GM12878 (cell line): ENCODE results near the gene ACACA. TPM values are rescaled to one million over a fixed set of nuclear protein-coding genes. Genes with fewer than 3 reads are reported as not detected.

ENCODE experiments used
- ATAC-seq: fragments of 200-7000 bp; cut with Tn5 transposase; 3 replicates; pipeline ENCODE4 v1.9.1; 2020; ENCODE audit warnings: mild to moderate bottlenecking, moderate library complexity
- BruUV-seq: library from RNA; stranded (reverse); fragments of 400-500 nt; replicated peaks from 2 replicates; lab custom pipeline; 2021; lab: Mats Ljungman, UMichigan
- CTCF ChIA-PET: fragments of 300-600 bp; sonication (Branson Sonifier 250); formaldehyde crosslinking; extraction: SDS; loops from one replicate; lab custom pipeline; 2021; ENCODE audit warnings: inconsistent platforms; lab: Yijun Ruan, JAX
- POLR2A ChIA-PET: fragments of 350-600 bp; formaldehyde crosslinking; extraction: SDS; loops from one replicate; lab custom pipeline; 2021; ENCODE audit warnings: inconsistent platforms; lab: Charles Lee
- RAD21 ChIA-PET: fragments of 300-600 bp; sonication (Branson Sonifier 250); formaldehyde crosslinking; loops from one replicate; lab custom pipeline; 2023; ENCODE audit warnings: antibody characterized with exemption; ENCODE audit not compliant: unreplicated experiment; lab: Charles Lee
- SMC1A ChIA-PET: fragments of 300-600 bp; sonication (Branson Sonifier 250); formaldehyde crosslinking; loops from one replicate; lab custom pipeline; 2023; ENCODE audit not compliant: unreplicated experiment, uncharacterized antibody; lab: Charles Lee
- DNase-seq: peaks from one replicate; pipeline ENCODE4 v3.0.0-alpha.2; 2011; ENCODE audit warnings: low read depth, low spot score
- FAIRE-seq: peaks from 3 replicates; lab custom pipeline; 2011; peaks lifted over from hg19 to GRCh38; lab: Jason Lieb, UNC
- H2AFZ ChIP-seq: 2 replicates; pipeline ENCODE4 v1.6.0; 2011; ENCODE audit warnings: low read depth, low read length, control low read depth; ENCODE audit not compliant: control insufficient read depth
- H3K27ac ChIP-seq: 2 replicates; pipeline ENCODE4 v1.5.1; 2011; ENCODE audit warnings: control low read depth; ENCODE audit not compliant: control insufficient read depth, insufficient read depth
- H3K27me3 ChIP-seq, 2 experiments: replicated peaks in 1 of 2; 2 replicates each; pipeline versions ENCODE4 v1.6.0 to v1.6.1; 2011; ENCODE audit warnings: low read length in 1 of 2; ENCODE audit not compliant: control insufficient read depth in 2 of 2, insufficient read depth in 2 of 2
- H3K36me3 ChIP-seq, 2 experiments: 2 replicates each; pipeline ENCODE4 v1.5.1; 2011; ENCODE audit warnings: low read length in 1 of 2; ENCODE audit not compliant: control insufficient read depth in 2 of 2, insufficient read depth in 2 of 2
- H3K4me1 ChIP-seq: 2 replicates; pipeline ENCODE4 v1.6.1; 2011; ENCODE audit warnings: mild to moderate bottlenecking, low read length, moderate library complexity, mixed read lengths; ENCODE audit not compliant: control insufficient read depth, insufficient read depth
- H3K4me2 ChIP-seq: 2 replicates; pipeline ENCODE4 v1.6.0; 2011; ENCODE audit warnings: control low read depth; ENCODE audit not compliant: control insufficient read depth, insufficient read depth
- H3K4me3 ChIP-seq: fragments of 200-600 bp; sonication (generic); 2 replicates; pipeline ENCODE4 v1.5.1; 2016
- H3K79me2 ChIP-seq: 2 replicates; pipeline ENCODE4 v1.6.0; 2011; ENCODE audit warnings: low read length; ENCODE audit not compliant: control insufficient read depth, insufficient read depth
- H3K9ac ChIP-seq: 2 replicates; pipeline ENCODE4 v1.8.0; 2011; ENCODE audit warnings: low read length, control low read depth, mixed read lengths; ENCODE audit not compliant: control insufficient read depth, insufficient read depth
- H3K9me3 ChIP-seq: replicated peaks from 3 replicates; pipeline ENCODE4 v1.5.1; 2011; ENCODE audit warnings: mild to moderate bottlenecking, low read length; ENCODE audit not compliant: control insufficient read depth, insufficient read depth
- H4K20me1 ChIP-seq: 2 replicates; pipeline ENCODE4 v1.6.0; 2011; ENCODE audit not compliant: control insufficient read depth, insufficient read depth
- ASH2L ChIP-seq: fragments of 300-600, 200-600 bp; sonication (generic); IDR thresholded peaks from 2 replicates; pipeline ENCODE4 v1.6.1; 2017; ENCODE audit warnings: low read depth, mild to moderate bottlenecking, borderline replicate concordance
- ETV6 ChIP-seq, 2 experiments: fragments of 450-650 bp in 1 of 2; IDR thresholded peaks in 1 of 2; conservative IDR thresholded peaks in 1 of 2; 2 replicates each; pipeline ENCODE4 v1.6.1; 2014; ENCODE audit warnings: antibody characterized with exemption in 1 of 2, borderline replicate concordance in 1 of 2, low read depth in 1 of 2, mild to moderate bottlenecking in 1 of 2, moderate library complexity in 1 of 2
- FOS ChIP-seq: IDR thresholded peaks from 3 replicates; pipeline ENCODE4 v1.6.1; 2011; ENCODE audit warnings: borderline replicate concordance; ENCODE audit not compliant: insufficient read length; ENCODE audit errors: extremely low read depth
- IKZF1 ChIP-seq: fragments of 450-650 bp; conservative IDR thresholded peaks from 2 replicates; pipeline ENCODE4 v1.6.1; 2017; ENCODE audit warnings: antibody characterized with exemption, mild to moderate bottlenecking
- ZNF217 ChIP-seq: fragments of 450-650 bp; IDR thresholded peaks from 2 replicates; pipeline ENCODE4 v1.6.1; 2017; ENCODE audit warnings: antibody characterized with exemption, mild to moderate bottlenecking
- ZNF622 ChIP-seq: fragments of 450-650 bp; IDR thresholded peaks from 2 replicates; pipeline ENCODE4 v1.6.1; 2017; ENCODE audit warnings: mild to moderate bottlenecking, inconsistent platforms
- WGBS: methylation state at CpG from one replicate; pipeline ENCODE4 v1.1.6; 2016; ENCODE audit warnings: low lambda C conversion rate; ENCODE audit not compliant: insufficient replicate concordance, insufficient coverage; ENCODE audit errors: missing lambda C conversion rate; 5-methylcytosine and 5-hydroxymethylcytosine counted together
- in situ Hi-C: fragments of 300-500 bp; cut with MboI; formaldehyde crosslinking; loops from 9 replicates; pipeline ENCODE4 v1.14.3; 2018; ENCODE audit warnings: mixed read lengths
- intact Hi-C: fragments of 100-400 bp; cut with micrococcal nuclease; formaldehyde crosslinking; loops from one replicate; pipeline ENCODE4 v1.14.2; 2022; ENCODE audit not compliant: unreplicated experiment
- polyA plus RNA-seq, 11 experiments: library from polyadenylated mRNA; depleted of rRNA in 4 of 11; unstranded in 6 of 11; stranded (reverse) in 5 of 11; fragments of >200 nt; fragmentation: Nextera tagmentation in 4 of 11; fragmentation: Illumina TruSeq in 1 of 11; extraction: Ambion mirVana in 4 of 11; extraction: Trizol in 1 of 11; gene quantifications; 1 replicate in 1 of 11; 2 replicates in 10 of 11; pipeline versions ENCODE4 v1.2.1 to v1.2.3, GENCODE V29; 2011 to 2016; ENCODE audit warnings: inconsistent platforms in 2 of 11, missing spikeins in 2 of 11, low read depth in 1 of 11
- total RNA-seq, 4 experiments: library from RNA; depleted of rRNA in 3 of 4; stranded (reverse); fragments of >200 nt in 3 of 4; fragmentation: Illumina TruSeq in 1 of 4; extraction: Trizol in 1 of 4; gene quantifications; 2 replicates each; pipeline versions ENCODE4 v1.2.1 to v1.2.3, GENCODE V29; 2013 to 2021
- TF ChIP-seq, protein P1 (sequence below): IDR thresholded peaks from 2 replicates; pipeline ENCODE4 v1.6.1; 2012; ENCODE audit warnings: mild to moderate bottlenecking, low read depth, low read length

Gene ACACA
- total and polyA plus RNA-seq, 10 of the 15 experiments (the other 5 are each of a cell fraction or from before 2014, with no cell fraction given), result 12.9 to 74.2 (median 32.0) TPM

DNA sequence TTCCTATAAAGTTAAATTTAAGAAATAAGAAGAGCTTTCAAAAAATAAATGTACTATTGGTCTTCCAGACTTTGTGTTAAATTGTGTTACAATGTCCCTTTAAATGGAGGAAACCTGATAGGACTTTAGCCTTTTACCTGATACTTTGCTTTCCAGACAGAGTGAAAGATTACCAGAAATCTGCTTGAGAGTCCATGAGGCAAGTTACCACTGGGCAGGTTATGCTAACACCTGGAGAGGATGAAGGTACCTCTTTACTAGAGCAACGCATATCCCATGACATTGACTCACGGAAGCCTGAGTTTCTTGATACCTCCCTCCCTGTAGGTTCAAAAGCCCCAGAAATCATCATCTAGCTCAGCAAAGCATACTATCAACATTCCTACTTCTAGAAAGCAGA is 174.7 kb downstream of the ACACA start:
- FAIRE-seq (no peak), DNase-seq (no peak), ATAC-seq (no peak)
- no peaks in the 10 kb centered on the region for H3K79me2 ChIP-seq
- H3K4me3 ChIP-seq, result no peak overlapping the region
- SMC1A ChIA-PET, result interaction anchor here (0.6 to 2.2 kb wide), 10 partner anchors 8 to 629 kb away, joined by 3 to 8 read pairs (median 4); no protein-coding TSS in a partner anchor
- no peak overlapping the region for H3K9ac ChIP-seq
- no TSS peak for BruUV-seq
- H4K20me1 ChIP-seq, result no peaks in the 10 kb centered on the region
- RAD21 ChIA-PET, result interaction anchor here (0.5 to 0.8 kb wide), 2 partner anchors 8 to 164 kb away, joined by 3 read pairs; no protein-coding TSS in a partner anchor
- H3K4me1 ChIP-seq, result no peaks in the 10 kb centered on the region
- H2AFZ ChIP-seq, result no peak overlapping the region
- 100% methylated on average over 2 of the region's 2 CpGs for WGBS
- no peak overlapping the region for H3K27ac ChIP-seq
- no peaks in the 10 kb centered on the region for H3K27me3 ChIP-seq
- POLR2A ChIA-PET, result interaction anchor here (0.6 to 0.8 kb wide), 2 partner anchors 9 to 576 kb away, joined by 3 read pairs; no protein-coding TSS in a partner anchor
- H3K4me2 ChIP-seq, result no peak overlapping the region
- TF ChIP-seq ASH2L (no peak), ZNF622 (no peak), ZNF217 (no peak), IKZF1 (no peak), FOS (no peak), ETV6 (conservative IDR thresholded peaks at IDR 0.05 in 1 of 2, IDR thresholded peaks at IDR 0.05 in 1 of 2; ENCODE audit: borderline replicate concordance in 1 of 2, low read depth in 1 of 2) (no peak)
- TF ChIP-seq, protein P1, sequence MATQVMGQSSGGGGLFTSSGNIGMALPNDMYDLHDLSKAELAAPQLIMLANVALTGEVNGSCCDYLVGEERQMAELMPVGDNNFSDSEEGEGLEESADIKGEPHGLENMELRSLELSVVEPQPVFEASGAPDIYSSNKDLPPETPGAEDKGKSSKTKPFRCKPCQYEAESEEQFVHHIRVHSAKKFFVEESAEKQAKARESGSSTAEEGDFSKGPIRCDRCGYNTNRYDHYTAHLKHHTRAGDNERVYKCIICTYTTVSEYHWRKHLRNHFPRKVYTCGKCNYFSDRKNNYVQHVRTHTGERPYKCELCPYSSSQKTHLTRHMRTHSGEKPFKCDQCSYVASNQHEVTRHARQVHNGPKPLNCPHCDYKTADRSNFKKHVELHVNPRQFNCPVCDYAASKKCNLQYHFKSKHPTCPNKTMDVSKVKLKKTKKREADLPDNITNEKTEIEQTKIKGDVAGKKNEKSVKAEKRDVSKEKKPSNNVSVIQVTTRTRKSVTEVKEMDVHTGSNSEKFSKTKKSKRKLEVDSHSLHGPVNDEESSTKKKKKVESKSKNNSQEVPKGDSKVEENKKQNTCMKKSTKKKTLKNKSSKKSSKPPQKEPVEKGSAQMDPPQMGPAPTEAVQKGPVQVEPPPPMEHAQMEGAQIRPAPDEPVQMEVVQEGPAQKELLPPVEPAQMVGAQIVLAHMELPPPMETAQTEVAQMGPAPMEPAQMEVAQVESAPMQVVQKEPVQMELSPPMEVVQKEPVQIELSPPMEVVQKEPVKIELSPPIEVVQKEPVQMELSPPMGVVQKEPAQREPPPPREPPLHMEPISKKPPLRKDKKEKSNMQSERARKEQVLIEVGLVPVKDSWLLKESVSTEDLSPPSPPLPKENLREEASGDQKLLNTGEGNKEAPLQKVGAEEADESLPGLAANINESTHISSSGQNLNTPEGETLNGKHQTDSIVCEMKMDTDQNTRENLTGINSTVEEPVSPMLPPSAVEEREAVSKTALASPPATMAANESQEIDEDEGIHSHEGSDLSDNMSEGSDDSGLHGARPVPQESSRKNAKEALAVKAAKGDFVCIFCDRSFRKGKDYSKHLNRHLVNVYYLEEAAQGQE, result no peak
- peaks cover 0 to 2% of the 10 kb centered on the region in 2 experiments; a peak in 2 of 4 replicates for H3K36me3 ChIP-seq
- CTCF ChIA-PET, result interaction anchor here (1.1 to 2.4 kb wide), 6 partner anchors 8 to 184 kb away, joined by 3 to 11 read pairs (median 4); no protein-coding TSS in a partner anchor
- in situ Hi-C loops, result loop anchor here (25.0 kb wide), 1 partner anchor 620 kb away; the partner anchor contains the start of gene MRM1
- H3K9me3 ChIP-seq, result no peaks in the 10 kb centered on the region
- intact Hi-C loops, result no loop called here
